B cell (primary cell): Measurements from ENCODE around the gene ZNF554.

ENCODE experiments used
- CTCF ChIP-seq: fragments of 200-600 bp; IDR thresholded peaks from one replicate; pipeline ENCODE4 v1.8.0; 2022; ENCODE audit warnings: antibody characterized with exemption, mild to moderate bottlenecking
- EZH2 ChIP-seq: IDR thresholded peaks from 2 replicates; pipeline ENCODE4 v1.6.1; 2012; ENCODE audit warnings: borderline replicate concordance, low read depth, mild to moderate bottlenecking, moderate library complexity, low read length; ENCODE audit not compliant: insufficient read depth, poor library complexity, severe bottlenecking

GRCh38 chr19:2813235-2814160 lies 6.2 kb upstream of the ZNF554 start:
- TF ChIP-seq EZH2 (no peak), CTCF (no peak)
